ENCODE measurements around the gene FGF21.

- TF ChIP-seq CHD1 (IDR thresholded peaks at IDR 0.05; ENCODE audit: low read depth, low read length) (no peak), RFX5 (IDR thresholded peaks at IDR 0.05; ENCODE audit: low read depth, low read length) (no peak), POLR2A (IDR thresholded peaks at IDR 0.05; ENCODE audit: low read depth, low read length) (no peak), FOXM1 (IDR thresholded peaks at IDR 0.05; ENCODE audit: low read depth, low read length) (no peak), FOS (IDR thresholded peaks at IDR 0.05; ENCODE audit: borderline replicate concordance, extremely low read depth, insufficient read length) (no peak), ZZZ3 (IDR thresholded peaks at IDR 0.05; ENCODE audit: control insufficient read depth, insufficient read length, low read depth) (no peak), IRF5 (IDR thresholded peaks at IDR 0.05; ENCODE audit: borderline replicate concordance) (no peak), SUZ12 (IDR thresholded peaks at IDR 0.05; ENCODE audit: unreplicated experiment) (no peak), HCFC1 (IDR thresholded peaks at IDR 0.05; ENCODE audit: low read length) (no peak), CTCF (IDR thresholded peaks at IDR 0.05 in 2 of 3, conservative IDR thresholded peaks at IDR 0.05 in 1 of 3; ENCODE audit: control insufficient read depth in 2 of 3, extremely low read depth in 1 of 3, insufficient read depth in 1 of 3, low read depth in 3 of 3, low read length in 3 of 3) (no peak)
These were observed 21.8 kb downstream of the FGF21 start for GRCh38 chr19:48777139-48777538.

Measured in GM12878 (cell line).